Fibroblast of gingiva (primary cell): ENCODE measurements around the gene NBAS.

Experiments
- DNase-seq: peaks from one replicate; pipeline ENCODE4 v3.0.0-alpha.2; 2011; ENCODE audit warnings: low read depth

The NBAS gene

DNA sequence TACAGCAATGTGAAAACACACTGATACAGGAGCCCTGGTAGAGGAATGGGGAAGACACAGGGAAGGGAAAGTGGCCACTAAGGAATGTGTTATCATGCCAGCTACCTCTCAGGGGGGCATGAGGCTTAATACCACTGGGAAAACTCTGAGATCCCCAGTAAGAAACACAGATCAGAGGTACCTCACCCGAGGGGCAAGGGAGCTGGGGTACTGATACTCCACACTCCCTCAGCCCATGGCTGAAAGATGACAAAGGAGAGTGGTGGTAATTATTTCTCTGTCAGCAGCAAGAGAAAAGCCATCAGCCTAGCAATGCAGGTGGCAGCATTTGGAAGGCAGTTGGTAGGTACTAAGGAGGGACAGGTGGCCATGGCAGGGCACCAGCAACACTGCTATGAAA lies 434.8 kb downstream of the NBAS start:
- DNase-seq, result no peak

- no peak for DNase-seq
Observed at GRCh38 chr2:15122915-15123314, 438.2 kb downstream of the NBAS start.

GRCh38 chr2:15120631-15121030 lies 440.5 kb downstream of the NBAS start:
- no peak for DNase-seq

GRCh38 chr2:15119722-15120175 lies 441.4 kb downstream of the NBAS start:
- DNase-seq, result no peak

DNA sequence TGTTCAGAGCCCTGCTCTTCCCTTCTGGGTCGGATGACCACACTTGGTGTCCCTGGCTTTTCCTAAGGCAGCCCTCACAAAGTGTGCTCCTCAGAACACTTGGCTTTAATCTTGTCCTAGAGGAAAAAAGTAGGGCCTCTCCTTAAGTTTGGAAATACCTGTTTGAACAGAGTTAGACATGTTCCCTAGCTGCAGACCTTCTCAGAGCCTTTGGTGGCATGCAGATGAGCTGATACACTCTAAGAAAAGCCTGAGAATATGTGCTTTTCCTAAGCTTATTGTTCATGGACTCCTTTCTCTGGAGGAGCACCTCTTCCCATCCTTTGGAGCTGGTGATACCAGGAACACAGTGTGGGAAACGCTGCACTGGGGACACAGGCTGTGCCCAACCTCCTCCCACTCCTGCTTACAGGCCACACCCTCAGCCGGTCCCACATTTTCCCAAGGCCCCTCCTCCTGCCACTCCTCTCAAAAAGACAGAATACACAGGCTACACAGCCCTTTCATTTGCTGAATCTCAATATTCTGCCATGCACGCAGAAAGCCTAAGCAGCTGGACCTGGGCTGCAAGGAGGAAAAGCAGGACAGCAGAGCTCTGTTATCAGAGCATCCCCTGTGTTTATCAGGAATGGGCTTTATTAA lies 443.6 kb downstream of the NBAS start:
- no peak for DNase-seq
